ENCODE data around the gene CCL23.
A peak's percentile ranks its signal among the peaks of the same experiment; 100 is the strongest.

The CCL23 gene

GRCh38 chr17:35969558-35970380 lies 48.0 kb downstream of the CCL23 start:
- DNase-seq (ENCODE audit: low spot score), result peak; percentile 62

GRCh38 chr17:35968520-35969054 lies 49.2 kb downstream of the CCL23 start:
- DNase-seq (ENCODE audit: low spot score), result no peak

GRCh38 chr17:35965272-35965671 lies 52.5 kb downstream of the CCL23 start:
- no peak for DNase-seq (ENCODE audit: low spot score)

GRCh38 chr17:35963663-35964062 lies 54.1 kb downstream of the CCL23 start:
- no peak for DNase-seq (ENCODE audit: low spot score)

Data from putamen (tissue), 1 donor.